Measurements from ENCODE around the gene TRIM13.

The TRIM13 gene

GRCh38 chr13:50015258-50015657 is 18.4 kb downstream of the TRIM13 start, which contains the start of gene KCNRG:
Gene KCNRG (plus strand): TSS chr13:50015444. CDS start chr13:50015494, 50 bp downstream.
- H3K4me3 ChIP-seq (ENCODE audit: low read depth, low read length), result no peak within 1 kb of the TSS
- TF ChIP-seq CTCF (IDR thresholded peaks at IDR 0.05; ENCODE audit: borderline replicate concordance, insufficient read depth, low read depth, low read length), result no peak

DNA sequence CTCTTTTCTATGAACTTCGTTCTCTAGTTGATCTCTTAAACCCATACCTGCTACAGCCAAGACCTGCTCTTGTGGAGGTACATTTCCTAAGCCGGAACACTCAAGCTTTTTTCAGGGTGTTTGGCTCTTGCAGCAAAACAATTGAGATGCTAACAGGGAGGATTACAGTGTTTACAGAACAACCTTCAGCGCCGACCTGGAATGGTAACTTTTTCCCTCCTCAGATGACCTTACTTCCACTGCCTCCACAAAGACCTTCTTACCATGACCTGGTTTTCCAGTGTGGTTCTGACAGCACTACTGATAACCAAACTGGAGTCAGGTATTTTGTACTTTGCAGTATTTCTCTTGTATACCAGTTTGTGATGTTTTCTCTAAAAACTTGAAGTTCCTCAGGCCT is 18.9 kb downstream of the TRIM13 start:
- no peak for TF ChIP-seq CTCF (IDR thresholded peaks at IDR 0.05; ENCODE audit: borderline replicate concordance, insufficient read depth, low read depth, low read length)
- no peak overlapping the region for H3K4me3 ChIP-seq (ENCODE audit: low read depth, low read length)

DNA sequence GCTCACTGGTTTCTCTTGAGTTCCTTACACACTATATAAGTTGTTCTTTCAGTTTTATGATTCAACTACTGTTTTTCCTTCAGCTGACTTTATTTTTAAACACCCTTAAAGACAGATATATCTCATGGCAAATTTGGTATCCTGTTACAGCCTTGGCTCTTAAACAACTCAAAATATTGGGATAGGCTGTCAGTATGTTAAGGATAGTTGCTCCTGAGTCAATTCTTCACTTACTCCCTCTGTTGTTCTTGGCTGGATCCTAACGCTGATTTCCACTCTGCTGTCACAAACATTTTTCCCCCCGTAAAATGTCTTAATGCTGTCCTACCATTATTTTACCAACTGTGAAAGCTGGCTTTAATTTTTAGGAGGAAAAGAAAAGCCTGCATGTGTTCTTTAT is 19.6 kb downstream of the TRIM13 start:
- no peak overlapping the region for H3K4me3 ChIP-seq (ENCODE audit: low read depth, low read length)
- no peak for TF ChIP-seq CTCF (IDR thresholded peaks at IDR 0.05; ENCODE audit: borderline replicate concordance, insufficient read depth, low read depth, low read length)

DNA sequence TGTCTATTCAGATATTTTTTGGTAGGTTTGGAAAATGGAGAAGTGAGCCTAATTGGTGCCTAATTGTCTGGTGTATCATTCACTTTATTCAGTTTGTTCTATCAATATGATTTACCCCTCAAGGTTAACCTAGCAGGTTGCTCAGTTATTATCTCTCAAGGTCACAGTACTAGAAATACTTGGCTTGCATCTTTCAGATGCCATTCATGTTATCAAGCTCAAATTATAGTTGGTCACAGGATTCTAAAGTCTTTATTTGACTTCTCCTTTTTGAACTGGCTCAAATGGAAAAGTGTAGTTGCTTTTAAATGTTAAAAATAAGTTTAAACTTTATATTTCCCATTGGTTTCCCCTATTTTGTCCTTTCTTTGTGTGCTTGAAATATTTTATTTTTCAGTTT is 21.0 kb downstream of the TRIM13 start:
- no peak overlapping the region for H3K4me3 ChIP-seq (ENCODE audit: low read depth, low read length)
- no peak for TF ChIP-seq CTCF (IDR thresholded peaks at IDR 0.05; ENCODE audit: borderline replicate concordance, insufficient read depth, low read depth, low read length)

DNA sequence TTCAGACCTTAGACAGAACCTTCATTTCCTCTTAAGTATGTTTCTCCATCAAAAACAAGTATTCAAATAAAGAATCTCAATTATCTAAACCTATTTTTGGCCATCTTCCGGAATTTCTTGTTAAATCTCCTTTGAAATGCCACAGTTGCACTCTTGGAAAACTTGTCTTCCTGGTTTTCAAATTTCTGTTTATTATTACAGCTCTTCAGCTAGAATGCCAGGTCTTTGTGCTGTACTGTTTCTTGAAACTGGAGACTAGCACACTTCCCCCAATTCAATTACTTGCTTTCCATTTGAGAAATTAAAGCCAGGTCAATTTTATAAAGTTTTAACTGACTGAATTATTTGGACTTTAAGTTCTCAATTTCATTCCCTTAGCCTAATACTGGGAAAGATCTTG is 28.6 kb downstream of the TRIM13 start:
- no peak for TF ChIP-seq CTCF (IDR thresholded peaks at IDR 0.05; ENCODE audit: borderline replicate concordance, insufficient read depth, low read depth, low read length)
- no peak overlapping the region for H3K4me3 ChIP-seq (ENCODE audit: low read depth, low read length)

DNA sequence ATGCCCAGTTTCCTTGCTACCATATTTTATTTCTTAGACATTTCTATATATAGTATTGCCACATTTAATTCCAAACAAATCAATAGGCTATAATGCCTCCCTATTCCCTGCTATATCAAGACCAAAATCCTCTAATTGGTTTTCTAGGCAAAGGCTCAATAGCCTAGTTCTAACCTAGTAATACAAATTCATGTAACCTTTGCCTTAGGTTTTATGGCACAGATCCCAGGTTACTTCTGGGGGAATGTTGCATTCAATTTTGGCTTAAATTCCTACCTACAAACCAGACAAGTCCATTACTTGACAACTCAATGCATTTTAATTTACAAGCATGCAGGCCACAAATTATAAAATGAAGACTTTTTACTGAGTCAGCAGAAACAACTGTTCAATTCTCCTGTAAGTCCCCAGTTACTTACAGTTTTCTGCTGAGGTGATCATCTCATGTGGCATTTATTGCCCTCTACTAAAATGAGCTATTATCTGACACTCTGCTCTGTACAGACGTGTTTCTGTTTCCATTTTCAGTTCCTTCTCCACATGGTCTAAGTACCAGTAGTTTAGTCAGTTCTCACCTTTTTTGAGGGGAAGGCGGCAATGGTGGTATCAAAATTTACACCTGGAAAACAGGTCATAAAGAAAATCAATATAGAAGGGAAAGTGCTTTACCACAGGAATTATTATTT is 30.1 kb downstream of the TRIM13 start:
- no peak for TF ChIP-seq CTCF (IDR thresholded peaks at IDR 0.05; ENCODE audit: borderline replicate concordance, insufficient read depth, low read depth, low read length)
- no peak overlapping the region for H3K4me3 ChIP-seq (ENCODE audit: low read depth, low read length)

DNA sequence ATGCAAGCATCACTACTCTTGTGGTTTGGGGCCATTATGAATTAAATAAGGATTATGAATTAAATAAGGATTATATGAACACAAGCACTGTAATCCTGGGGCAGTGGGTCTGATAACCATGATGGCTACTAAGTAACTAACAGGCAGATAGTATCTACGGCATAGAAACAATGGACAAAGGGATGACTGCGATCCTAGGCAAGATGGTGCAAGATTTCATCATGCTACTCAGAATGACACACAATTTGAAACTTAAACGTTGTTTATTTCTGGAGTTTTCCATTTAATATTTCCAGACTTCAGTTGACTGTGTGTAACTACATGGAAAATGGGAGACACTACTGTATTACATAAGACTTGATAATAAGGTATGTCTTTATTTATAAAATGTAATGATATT is 33.5 kb downstream of the TRIM13 start:
- no peak overlapping the region for H3K4me3 ChIP-seq (ENCODE audit: low read depth, low read length)
- no peak for TF ChIP-seq CTCF (IDR thresholded peaks at IDR 0.05; ENCODE audit: borderline replicate concordance, insufficient read depth, low read depth, low read length)
